BE2C (cell line): Measurements from ENCODE around the gene VPS33A.

Experiments used
- DNase-seq: peaks from one replicate; pipeline ENCODE4 v3.0.0-alpha.2; 2020
- H3K27me3 ChIP-seq: fragments of 250-450 bp; sonication (Bioruptor Pico); 2 replicates; pipeline ENCODE4 v1.5.1; 2020; ENCODE audit warnings: mild to moderate bottlenecking
- H3K36me3 ChIP-seq: fragments of 250-450 bp; sonication (Bioruptor Pico); 2 replicates; pipeline ENCODE4 v1.5.1; 2020; ENCODE audit warnings: mild to moderate bottlenecking
- H3K4me1 ChIP-seq: fragments of 250-450 bp; sonication (Bioruptor Pico); 2 replicates; pipeline ENCODE4 v1.5.1; 2020
- H3K4me3 ChIP-seq: 2 replicates; pipeline ENCODE4 v1.5.1; 2011; ENCODE audit warnings: low read depth, low read length
- H3K9me3 ChIP-seq: fragments of 250-450 bp; sonication (Bioruptor Pico); 2 replicates; pipeline ENCODE4 v1.5.1; 2020
- CTCF ChIP-seq: IDR thresholded peaks from 2 replicates; pipeline ENCODE4 v1.5.1; 2012; ENCODE audit warnings: mild to moderate bottlenecking, low read depth, low read length

VPS33A gene

DNA sequence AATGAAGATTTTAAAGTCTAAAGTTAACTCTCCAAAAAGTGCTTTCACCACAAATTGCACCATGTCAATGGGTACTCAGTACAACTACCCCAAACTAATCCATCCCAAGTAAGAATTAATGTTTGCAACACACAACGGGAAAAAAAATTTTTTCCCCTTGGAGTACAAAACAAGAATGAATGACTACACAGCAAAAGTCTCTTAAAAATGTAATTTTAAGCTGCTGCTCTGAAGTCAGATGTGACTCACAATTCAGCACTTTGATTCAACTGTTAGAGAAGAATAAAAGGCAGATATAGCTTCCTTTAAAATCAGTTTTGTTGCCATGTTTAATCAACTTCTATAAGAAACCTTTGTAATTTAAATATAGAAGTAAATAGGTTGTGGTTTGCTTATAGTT lies 42.5 kb upstream of the VPS33A start:
- no peaks in the 10 kb centered on the region for H3K36me3 ChIP-seq
- TF ChIP-seq CTCF, result no peak
- no peak for DNase-seq
- no peaks in the 10 kb centered on the region for H3K9me3 ChIP-seq
- no peaks in the 10 kb centered on the region for H3K27me3 ChIP-seq
- no peak overlapping the region for H3K4me3 ChIP-seq
- peaks cover 5% of the 10 kb centered on the region; the same call in 1 of the 2 replicates for H3K4me1 ChIP-seq

DNA sequence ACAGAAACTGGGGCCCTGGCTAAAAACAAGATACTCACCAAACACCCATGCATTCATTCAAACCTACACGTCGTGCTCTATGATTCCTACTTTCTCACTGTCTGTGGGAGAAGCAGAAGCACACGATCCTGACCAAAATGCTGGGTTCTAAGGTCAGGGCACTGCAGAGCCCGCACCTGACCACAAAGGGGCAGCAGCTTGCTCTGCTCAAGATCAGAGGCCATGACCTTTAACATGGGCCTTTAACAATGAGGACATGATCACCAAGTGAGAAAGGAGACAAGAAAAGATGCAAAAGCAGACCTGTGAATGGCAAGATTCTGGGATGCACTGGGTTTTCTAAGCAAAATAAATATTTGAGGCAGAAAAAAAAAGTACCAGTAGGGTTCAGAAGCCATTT lies 40.1 kb upstream of the VPS33A start:
- Histone ChIP-seq H3K9me3 (no peaks in the 10 kb centered on the region), H3K4me3 (no peak overlapping the region), H3K4me1 (peaks cover 5% of the 10 kb centered on the region; the same call in 1 of the 2 replicates), H3K27me3 (no peaks in the 10 kb centered on the region), H3K36me3 (no peaks in the 10 kb centered on the region)
- TF ChIP-seq CTCF, result peak; percentile 25; the same call in 1 of the 2 replicates
- DNase-seq, result no peak

GRCh38 chr12:122304924-122305323 lies 38.6 kb upstream of the VPS33A start:
- H3K4me1 ChIP-seq, result peaks cover 5% of the 10 kb centered on the region; the same call in 1 of the 2 replicates
- no peak for TF ChIP-seq CTCF
- no peak overlapping the region for H3K4me3 ChIP-seq
- H3K36me3 ChIP-seq, result no peaks in the 10 kb centered on the region
- no peaks in the 10 kb centered on the region for H3K9me3 ChIP-seq
- H3K27me3 ChIP-seq, result no peaks in the 10 kb centered on the region
- DNase-seq, result no peak

DNA sequence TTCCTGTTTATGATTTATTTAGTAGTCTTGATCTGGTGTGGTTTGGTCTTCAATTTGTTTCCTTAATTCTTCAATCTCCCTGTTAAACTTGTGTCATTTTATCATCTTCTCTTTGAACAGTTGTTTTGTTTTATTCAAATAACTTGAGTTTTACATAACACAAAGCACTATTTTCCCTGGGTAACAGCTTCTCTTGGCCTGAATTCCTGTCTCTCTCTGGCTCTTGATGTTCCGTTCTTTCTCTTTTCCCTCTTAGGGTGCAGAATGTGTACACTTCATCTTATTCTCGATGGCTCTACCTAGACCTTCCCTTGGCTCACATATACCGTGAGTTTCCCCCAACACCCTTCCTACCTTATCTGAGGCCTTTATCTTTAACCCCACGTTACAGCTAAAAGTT lies 36.8 kb upstream of the VPS33A start:
- Histone ChIP-seq H3K9me3 (no peaks in the 10 kb centered on the region), H3K36me3 (no peaks in the 10 kb centered on the region)

DNA sequence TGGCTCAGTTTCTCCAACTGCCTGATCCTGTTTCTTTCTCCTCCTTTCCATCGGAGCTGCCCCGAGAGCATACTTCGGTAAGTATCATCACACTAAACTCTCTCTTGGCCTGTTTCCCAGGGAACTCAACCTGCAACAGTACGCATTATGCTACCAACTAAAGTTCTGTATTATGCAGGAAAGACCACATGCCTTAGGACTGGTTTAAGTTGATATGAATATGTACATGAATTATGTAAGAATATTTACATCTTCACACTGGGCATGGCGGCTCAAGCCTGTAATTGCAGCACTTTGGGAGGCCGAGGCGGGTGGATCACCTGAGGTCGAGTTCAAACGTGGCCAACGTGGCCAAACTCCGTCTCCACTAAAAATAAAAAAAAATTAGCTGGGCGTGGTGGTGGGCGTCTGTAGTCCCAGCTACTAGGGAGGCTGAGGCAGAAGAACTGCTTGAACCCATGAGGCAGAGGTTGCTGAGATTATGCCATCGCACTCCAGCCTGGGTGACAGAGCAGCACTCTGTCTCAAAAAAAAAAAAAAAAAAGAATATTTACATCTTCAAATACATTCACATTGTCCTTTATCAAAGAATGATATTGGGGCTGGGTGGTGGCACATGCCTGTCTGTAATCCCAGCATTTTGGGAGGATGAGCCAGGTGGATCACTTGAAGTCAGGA lies 31.9 kb upstream of the VPS33A start:
- Histone ChIP-seq H3K4me1 (no peaks in the 10 kb centered on the region), H3K27me3 (no peaks in the 10 kb centered on the region), H3K4me3 (no peak overlapping the region), H3K9me3 (no peaks in the 10 kb centered on the region), H3K36me3 (no peaks in the 10 kb centered on the region)
- no peak for DNase-seq
- TF ChIP-seq CTCF, result no peak

More for the DNA sequence above, 36.8 kb upstream of the VPS33A start:
- TF ChIP-seq CTCF, result no peak
- DNase-seq, result no peak
- no peaks in the 10 kb centered on the region for H3K27me3 ChIP-seq
- no peaks in the 10 kb centered on the region for H3K4me1 ChIP-seq
- H3K4me3 ChIP-seq, result no peak overlapping the region

DNA sequence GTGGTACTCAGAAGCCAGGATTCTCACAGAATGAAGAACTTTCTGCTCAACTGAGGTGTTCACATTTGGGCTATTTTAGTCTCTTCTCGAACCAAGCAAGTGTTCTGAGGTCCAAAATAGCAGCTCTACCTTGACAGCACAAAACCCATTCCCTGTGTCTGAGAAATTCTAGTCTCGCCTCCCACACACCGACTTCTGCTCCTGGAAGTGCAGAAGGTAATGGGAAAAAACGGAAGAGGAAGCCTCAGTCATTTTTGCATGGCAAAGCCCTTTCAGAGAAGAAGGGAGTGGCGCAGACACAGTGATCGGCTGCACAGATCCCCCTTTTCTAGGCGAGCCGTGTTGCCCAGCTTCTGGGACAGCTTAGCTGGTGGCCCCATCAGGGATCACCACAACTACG lies 31.2 kb upstream of the VPS33A start:
- no peaks in the 10 kb centered on the region for H3K4me1 ChIP-seq
- no peak for DNase-seq
- no peaks in the 10 kb centered on the region for H3K36me3 ChIP-seq
- no peaks in the 10 kb centered on the region for H3K9me3 ChIP-seq
- H3K27me3 ChIP-seq, result no peaks in the 10 kb centered on the region
- no peak for TF ChIP-seq CTCF
- no peak overlapping the region for H3K4me3 ChIP-seq
